BJ (cell line): ENCODE results near the gene TNRC18. TPM values are rescaled to one million over a fixed set of nuclear protein-coding genes. Genes with fewer than 3 reads are reported as not detected.

Experiments
- CTCF ChIA-PET: fragments of 350-600 bp; formaldehyde crosslinking; extraction: SDS; loops from one replicate; lab custom pipeline; 2021; ENCODE audit warnings: antibody characterized with exemption, inconsistent platforms; lab: Yijun Ruan, JAX
- POLR2A ChIA-PET: fragments of 300-600 bp; sonication (Branson Sonifier 250); formaldehyde crosslinking; extraction: SDS; loops from one replicate; lab custom pipeline; 2021; ENCODE audit warnings: antibody characterized with exemption; lab: Charles Lee
- DNase-seq: peaks from one replicate; pipeline ENCODE4 v3.0.0-alpha.2; 2011; ENCODE audit warnings: low read depth
- H3K27me3 ChIP-seq: 2 replicates; pipeline ENCODE4 v1.6.0; 2011; ENCODE audit warnings: low read length; ENCODE audit not compliant: control insufficient read depth, insufficient read depth
- H3K36me3 ChIP-seq: 2 replicates; pipeline ENCODE4 v1.5.1; 2011; ENCODE audit warnings: low read length; ENCODE audit not compliant: control insufficient read depth, insufficient read depth
- H3K4me3 ChIP-seq: 2 replicates; pipeline ENCODE4 v1.5.1; 2011; ENCODE audit warnings: low read depth, mild to moderate bottlenecking, control low read depth, low read length
- CTCF ChIP-seq: IDR thresholded peaks from 2 replicates; pipeline ENCODE4 v1.5.1; 2011; ENCODE audit warnings: low read depth, mild to moderate bottlenecking, control low read depth, inconsistent platforms, low read length, moderate library complexity; ENCODE audit not compliant: insufficient read depth
- polyA plus RNA-seq: library from polyadenylated mRNA; depleted of rRNA; stranded (reverse); fragments of >200 nt; gene quantifications from 2 replicates; pipeline ENCODE4 v1.2.3, GENCODE V29; 2011

The TNRC18 gene
- polyA plus RNA-seq, 1 experiment: 20.1 TPM

DNA sequence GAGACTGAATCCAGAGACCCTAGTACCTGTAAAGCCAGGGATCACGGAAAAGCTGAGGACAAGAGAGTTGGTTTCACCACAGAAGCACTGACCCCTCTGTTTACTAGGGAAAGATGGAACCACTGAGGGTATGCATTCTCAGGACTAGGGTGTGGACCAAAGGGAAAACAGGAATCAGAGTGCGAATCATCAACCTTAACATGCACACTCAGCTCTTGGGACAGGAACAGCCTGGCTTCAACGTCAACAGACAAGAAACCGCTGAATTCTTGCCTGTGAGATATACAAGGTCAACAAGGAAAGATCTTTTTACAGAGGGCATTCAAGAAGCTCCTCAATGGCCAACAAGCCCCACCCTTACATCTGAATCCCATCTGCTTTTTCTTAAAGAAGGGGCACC lies 14.9 kb downstream of the TNRC18 start:
- ChIA-PET CTCF (no interaction called here), POLR2A (no interaction called here)

GRCh38 chr7:5406957-5407945 lies 16.4 kb downstream of the TNRC18 start:
- Histone ChIP-seq H3K36me3 (peaks cover 9% of the 10 kb centered on the region), H3K27me3 (no peaks in the 10 kb centered on the region), H3K4me3 (no peak overlapping the region)
- no peak for TF ChIP-seq CTCF
- CTCF ChIA-PET: no interaction called here
- POLR2A ChIA-PET: interaction anchor here (0.6 kb wide), 1 partner anchor 16 kb away, joined by 11 read pairs; the partner anchor contains the start of gene TNRC18
- DNase-seq: no peak

More for the DNA sequence above, 14.9 kb downstream of the TNRC18 start:
- no peaks in the 10 kb centered on the region for H3K27me3 ChIP-seq
- no peak for TF ChIP-seq CTCF
- no peak overlapping the region for H3K4me3 ChIP-seq
- peaks cover 9% of the 10 kb centered on the region for H3K36me3 ChIP-seq
- no peak for DNase-seq

- Histone ChIP-seq H3K4me3 (no peak overlapping the region), H3K27me3 (no peaks in the 10 kb centered on the region), H3K36me3 (peaks cover 13% of the 10 kb centered on the region)
- no peak for TF ChIP-seq CTCF
- ChIA-PET CTCF (interaction anchor here (0.6 kb wide), 1 partner anchor 41 kb away, joined by 3 read pairs; no protein-coding TSS in a partner anchor), POLR2A (interaction anchor here (0.8 kb wide), 1 partner anchor 24 kb away, joined by 4 read pairs; no protein-coding TSS in a partner anchor)
- no peak for DNase-seq
Measured at GRCh38 chr7:5404421-5404826, 19.2 kb downstream of the TNRC18 start.

- no peak overlapping the region for H3K4me3 ChIP-seq
- POLR2A ChIA-PET: no interaction called here
- no peak for DNase-seq
- peaks cover 13% of the 10 kb centered on the region for H3K36me3 ChIP-seq
- no peak for TF ChIP-seq CTCF
- no peaks in the 10 kb centered on the region for H3K27me3 ChIP-seq
- CTCF ChIA-PET: no interaction called here
Measured at GRCh38 chr7:5403442-5403841, 20.2 kb downstream of the TNRC18 start.

DNA sequence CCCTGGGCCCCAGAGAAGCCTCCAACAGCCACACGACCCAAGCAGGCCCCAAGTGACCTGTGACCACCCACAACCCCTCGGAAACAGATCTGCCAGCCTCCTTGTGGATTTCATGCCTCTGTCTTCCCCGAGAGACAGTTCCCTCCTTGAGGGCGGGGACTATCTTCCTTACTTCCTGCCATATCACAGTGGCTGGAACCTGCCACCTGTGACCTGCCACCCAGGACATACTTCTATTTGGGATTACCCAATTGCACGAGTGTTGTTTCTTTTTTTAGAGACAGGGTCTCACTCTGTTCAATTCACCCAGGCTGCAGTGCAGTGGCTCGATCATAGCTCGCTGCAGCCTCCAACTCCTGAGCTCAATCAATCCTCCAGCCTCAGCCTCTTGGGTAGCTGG lies 25.9 kb downstream of the TNRC18 start:
- H3K36me3 ChIP-seq: peaks cover 22% of the 10 kb centered on the region
- no peaks in the 10 kb centered on the region for H3K27me3 ChIP-seq
- TF ChIP-seq CTCF: no peak
- ChIA-PET POLR2A (interaction anchor here (0.6 to 0.7 kb wide), 2 partner anchors 26 to 121 kb away, joined by 3 read pairs; partner anchors contain the start of gene TNRC18), CTCF (interaction anchor here (0.7 kb wide), 1 partner anchor 135 kb away, joined by 3 read pairs; no protein-coding TSS in a partner anchor)
- H3K4me3 ChIP-seq: no peak overlapping the region
- DNase-seq: no peak
